ENCODE data around the gene NUP88.

DNA sequence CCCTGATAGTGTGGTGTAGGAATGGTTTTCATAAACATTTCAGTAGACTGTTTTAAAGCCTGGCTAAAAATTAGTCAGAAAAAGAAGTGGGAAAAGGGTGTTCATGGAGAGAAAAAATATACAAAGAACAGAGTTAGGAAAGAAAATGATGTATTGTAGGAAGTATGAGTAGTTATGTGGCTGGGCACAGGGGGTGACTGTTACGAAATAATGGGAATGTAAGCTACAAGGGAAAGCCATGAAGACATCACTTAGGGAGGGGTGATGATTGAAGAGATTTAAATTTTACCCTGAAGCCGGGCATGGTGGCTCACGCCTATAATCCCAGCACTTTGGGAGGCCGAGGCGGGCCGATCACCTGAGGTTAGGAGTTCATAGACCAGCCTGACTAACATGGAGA is 55.3 kb downstream of the NUP88 start:
- no peak for TF ChIP-seq POLR2A (IDR thresholded peaks at IDR 0.05; ENCODE audit: low read length)
- no peak for TF ChIP-seq GATA1 (IDR thresholded peaks at IDR 0.05; ENCODE audit: low read depth, low read length)

Data from erythroblast (primary cell).